Activated T-cell treated with anti-CD3 and anti-CD28 coated beads for 1 hour (primary cell): ENCODE data around the gene ELFN2.
"Not testable (repeated sequence)": the region's sequence is repeated elsewhere in the genome, so short reads cannot be mapped to it uniquely, and the experiment has no call there.

Experiments
- DNase-seq: peaks from one replicate; pipeline ENCODE4 v3.0.0-alpha.2; 2020; ENCODE audit warnings: low read depth

Gene ELFN2

GRCh38 chr22:37410174-37411055 is 16.9 kb downstream of the ELFN2 start:
- no peak for DNase-seq

- no peak for DNase-seq
Observed at GRCh38 chr22:37409459-37410050, 17.7 kb downstream of the ELFN2 start.

GRCh38 chr22:37409031-37409430 is 18.2 kb downstream of the ELFN2 start:
- no peak for DNase-seq

- no peak for DNase-seq
Observed at GRCh38 chr22:37407856-37408255, 19.4 kb downstream of the ELFN2 start.

- DNase-seq, result no peak
Observed at GRCh38 chr22:37406441-37407235, 20.6 kb downstream of the ELFN2 start.

GRCh38 chr22:37404091-37404490 is 23.2 kb downstream of the ELFN2 start:
- no peak for DNase-seq

GRCh38 chr22:37403267-37403960 is 23.9 kb downstream of the ELFN2 start:
- no peak for DNase-seq

- no peak for DNase-seq
Observed at GRCh38 chr22:37402184-37402506, 25.1 kb downstream of the ELFN2 start.

GRCh38 chr22:37401401-37402183 is 25.7 kb downstream of the ELFN2 start:
- DNase-seq, result no peak

- DNase-seq, result no peak
Observed at GRCh38 chr22:37400719-37401118, 26.6 kb downstream of the ELFN2 start.

GRCh38 chr22:37399457-37399856 is 27.8 kb downstream of the ELFN2 start:
- not testable (repeated sequence) for DNase-seq

GRCh38 chr22:37397226-37397625 is 30.1 kb downstream of the ELFN2 start:
- no peak for DNase-seq

GRCh38 chr22:37396488-37397084 is 30.7 kb downstream of the ELFN2 start:
- DNase-seq, result no peak

- no peak for DNase-seq
Observed at GRCh38 chr22:37394341-37394740, 32.9 kb downstream of the ELFN2 start.

GRCh38 chr22:37393746-37394145 is 33.5 kb downstream of the ELFN2 start:
- no peak for DNase-seq

- DNase-seq, result no peak
Observed at GRCh38 chr22:37392721-37393328, 34.5 kb downstream of the ELFN2 start.

GRCh38 chr22:37391702-37392101 is 35.6 kb downstream of the ELFN2 start:
- DNase-seq, result no peak

- DNase-seq, result no peak
Observed at GRCh38 chr22:37390075-37390474, 37.2 kb downstream of the ELFN2 start.

- no peak for DNase-seq
Observed at GRCh38 chr22:37388538-37388937, 38.7 kb downstream of the ELFN2 start.

- no peak for DNase-seq
Observed at GRCh38 chr22:37387793-37388192, 39.5 kb downstream of the ELFN2 start.

GRCh38 chr22:37386441-37386840 is 40.8 kb downstream of the ELFN2 start:
- DNase-seq, result no peak
